Kidney (tissue), 14 donors: ENCODE results near the gene CLOCK. TPM values are rescaled to one million over a fixed set of nuclear protein-coding genes. Genes with fewer than 3 reads are reported as not detected.

Experiments used
- DNase-seq, 5 donors: peaks; one replicate each; pipeline ENCODE4 v3.0.0-alpha.2; 2013 to 2020
- FAIRE-seq: peaks from 2 replicates; lab custom pipeline; 2012; peaks lifted over from hg19 to GRCh38; lab: Jason Lieb, UNC
- H3K27ac ChIP-seq, 2 donors: one replicate each; pipeline ENCODE4 v1.7.0; 2013; ENCODE audit warnings: low read depth in 2 of 2, low read length in 2 of 2, inconsistent platforms in 1 of 2
- H3K27me3 ChIP-seq: one replicate; pipeline ENCODE4 v1.7.1; 2013; ENCODE audit warnings: low read length, inconsistent platforms; ENCODE audit not compliant: control insufficient read depth, insufficient read depth
- H3K36me3 ChIP-seq, 3 donors: one replicate each; pipeline versions ENCODE4 v1.7.0 to v1.7.1; 2013; ENCODE audit warnings: low read length in 3 of 3, control low read depth in 1 of 3, inconsistent platforms in 1 of 3; ENCODE audit not compliant: insufficient read depth in 3 of 3, control insufficient read depth in 2 of 3
- H3K4me1 ChIP-seq, 3 donors: one replicate each; pipeline versions ENCODE4 v1.7.0 to v1.7.1; 2013; ENCODE audit warnings: low read length in 3 of 3, inconsistent platforms in 1 of 3, low read depth in 1 of 3; ENCODE audit not compliant: control insufficient read depth in 2 of 3, insufficient read depth in 2 of 3
- H3K4me3 ChIP-seq, 3 donors: one replicate each; pipeline versions ENCODE4 v1.7.0 to v1.8.1; 2013; ENCODE audit warnings: low read length in 3 of 3, control low read depth in 1 of 3, inconsistent platforms in 1 of 3
- H3K9ac ChIP-seq, 3 donors: one replicate each; pipeline versions ENCODE4 v1.7.0 to v1.7.1; 2013; ENCODE audit warnings: low read length in 3 of 3, control low read depth in 1 of 3, inconsistent platforms in 1 of 3
- H3K9me3 ChIP-seq, 3 donors: one replicate each; pipeline versions ENCODE4 v1.7.0 to v1.7.1; 2013; ENCODE audit warnings: low read length in 3 of 3, control low read depth in 1 of 3, inconsistent platforms in 1 of 3; ENCODE audit not compliant: control insufficient read depth in 2 of 3, insufficient read depth in 1 of 3
- CTCF ChIP-seq: IDR thresholded peaks from 3 replicates; pipeline ENCODE4 v1.5.1; 2012; ENCODE audit warnings: mild to moderate bottlenecking, moderate library complexity, borderline replicate concordance; ENCODE audit not compliant: insufficient read depth; ENCODE audit errors: extremely low read depth
- intact Hi-C: fragments of 100-400 bp; cut with DNase I; formaldehyde crosslinking; loops from one replicate; pipeline ENCODE4 v1.11.1; 2022
- polyA plus RNA-seq: library from polyadenylated mRNA; stranded (reverse); fragments of 350-450 nt; fragmentation: Illumina TruSeq; extraction: RNeasy Lipid Tissue Mini Kit (QIAGEN cat#74804); gene quantifications from one replicate; pipeline ENCODE4 v1.2.3, GENCODE V29; 2014; ENCODE audit warnings: low read depth, low replicate concordance; ENCODE audit not compliant: insufficient read depth
- total RNA-seq: library from RNA; stranded (reverse); fragmentation: NEBNext Ultra II Directional; extraction: Animal tissue kit (Norgen Biotek cat#: 25700); gene quantifications from one replicate; pipeline ENCODE4 v1.2.1, GENCODE V29; 2021
- donor health status: control.
- donor health status: control.
- donor health status: control.
- donor health status: control.
- donor health status: control.
- donor health status: DM: yes; HTN: yes; CAD: no.
- donor health status: Normal renal cell carcinoma (clear cell type).

CLOCK gene
- total and polyA plus RNA-seq, 2 donors from 2014 or later = 3.8 to 28.9 TPM

GRCh38 chr4:55507612-55508011 lies 39.1 kb downstream of the CLOCK start:
- H3K36me3 ChIP-seq = no peaks in the 10 kb centered on the region
- intact Hi-C loops = no loop called here
- H3K4me3 ChIP-seq = no peak overlapping the region
- FAIRE-seq = no peak
- H3K27ac ChIP-seq = no peak overlapping the region
- TF ChIP-seq CTCF = no peak
- no peaks in the 10 kb centered on the region for H3K4me1 ChIP-seq
- H3K9me3 ChIP-seq = no peaks in the 10 kb centered on the region
- H3K9ac ChIP-seq = no peak overlapping the region
- no peaks in the 10 kb centered on the region for H3K27me3 ChIP-seq
- DNase-seq = no peak

GRCh38 chr4:55503169-55503568 lies 43.5 kb downstream of the CLOCK start:
- Histone ChIP-seq H3K27me3 (no peaks in the 10 kb centered on the region), H3K4me3 (no peak overlapping the region), H3K4me1 (no peaks in the 10 kb centered on the region), H3K27ac (no peak overlapping the region), H3K9ac (no peak overlapping the region), H3K36me3 (no peaks in the 10 kb centered on the region), H3K9me3 (no peaks in the 10 kb centered on the region)
- DNase-seq = no peak
- no peak for TF ChIP-seq CTCF
- FAIRE-seq = no peak
- intact Hi-C loops = no loop called here

GRCh38 chr4:55500072-55500471 lies 46.6 kb downstream of the CLOCK start:
- Histone ChIP-seq H3K27ac (no peak overlapping the region), H3K9ac (no peak overlapping the region), H3K4me1 (no peaks in the 10 kb centered on the region), H3K27me3 (no peaks in the 10 kb centered on the region), H3K36me3 (no peaks in the 10 kb centered on the region), H3K9me3 (no peaks in the 10 kb centered on the region), H3K4me3 (no peak overlapping the region)
- TF ChIP-seq CTCF = no peak
- no peak for FAIRE-seq
- DNase-seq = no peak
- intact Hi-C loops = no loop called here

GRCh38 chr4:55499495-55499894 lies 47.2 kb downstream of the CLOCK start:
- Histone ChIP-seq H3K4me3 (no peak overlapping the region), H3K27ac (no peak overlapping the region), H3K9ac (no peak overlapping the region), H3K36me3 (no peaks in the 10 kb centered on the region), H3K9me3 (no peaks in the 10 kb centered on the region), H3K4me1 (no peaks in the 10 kb centered on the region), H3K27me3 (no peaks in the 10 kb centered on the region)
- DNase-seq = no peak
- intact Hi-C loops = no loop called here
- no peak for FAIRE-seq
- no peak for TF ChIP-seq CTCF
